Activated naive CD8-positive, alpha-beta T cell treated with anti-CD3 and anti-CD28 coated beads, Interleukin-2, amount 50 U/mL, for 16 hours (primary cell): Measurements from ENCODE around the gene ARMC8.

ENCODE experiments used
- DNase-seq: peaks from one replicate; pipeline ENCODE4 v3.0.0-alpha.2; 2020; ENCODE audit warnings: low read depth, low spot score

ARMC8 gene

GRCh38 chr3:138242466-138242865 is 55.4 kb downstream of the ARMC8 start:
- DNase-seq = no peak

GRCh38 chr3:138245026-138245425 is 57.9 kb downstream of the ARMC8 start:
- DNase-seq = no peak

GRCh38 chr3:138249636-138250035 is 62.5 kb downstream of the ARMC8 start:
- DNase-seq = no peak

GRCh38 chr3:138253609-138254008 is 66.5 kb downstream of the ARMC8 start:
- no peak for DNase-seq

- no peak for DNase-seq
Observed at GRCh38 chr3:138254216-138254615, 67.1 kb downstream of the ARMC8 start.

- no peak for DNase-seq
Observed at GRCh38 chr3:138256022-138256421, 68.9 kb downstream of the ARMC8 start.

GRCh38 chr3:138257986-138258385 is 70.9 kb downstream of the ARMC8 start:
- no peak for DNase-seq

GRCh38 chr3:138259126-138259525 is 72.0 kb downstream of the ARMC8 start:
- no peak for DNase-seq

GRCh38 chr3:138260611-138261010 is 73.5 kb downstream of the ARMC8 start:
- no peak for DNase-seq

- DNase-seq = no peak
Observed at GRCh38 chr3:138263104-138263503, 76.0 kb downstream of the ARMC8 start.

- DNase-seq = no peak
Observed at GRCh38 chr3:138265745-138266144, 78.6 kb downstream of the ARMC8 start.

GRCh38 chr3:138267083-138267482 is 80.0 kb downstream of the ARMC8 start:
- no peak for DNase-seq

GRCh38 chr3:138270245-138270644 is 83.1 kb downstream of the ARMC8 start:
- DNase-seq = no peak

GRCh38 chr3:138271189-138271794 is 84.2 kb downstream of the ARMC8 start:
- DNase-seq = no peak

- DNase-seq = no peak
Observed at GRCh38 chr3:138281561-138281960, 94.5 kb downstream of the ARMC8 start.

- DNase-seq = no peak
Observed at GRCh38 chr3:138282836-138283235, 95.7 kb downstream of the ARMC8 start.

GRCh38 chr3:138284079-138284478 is 97.0 kb downstream of the ARMC8 start:
- no peak for DNase-seq

GRCh38 chr3:138284957-138285477 is 97.9 kb downstream of the ARMC8 start:
- DNase-seq = no peak

GRCh38 chr3:138289260-138289659 is 102.2 kb downstream of the ARMC8 start:
- DNase-seq = no peak

- no peak for DNase-seq
Observed at GRCh38 chr3:138289701-138290100, 102.6 kb downstream of the ARMC8 start.

- DNase-seq = no peak
Observed at GRCh38 chr3:138296639-138297038, 109.5 kb downstream of the ARMC8 start.

- DNase-seq = no peak
Observed at GRCh38 chr3:138297059-138297607, 110.0 kb downstream of the ARMC8 start.

GRCh38 chr3:138297876-138298275 is 110.8 kb downstream of the ARMC8 start:
- no peak for DNase-seq

- DNase-seq = no peak
Observed at GRCh38 chr3:138300647-138301046, 113.5 kb downstream of the ARMC8 start.
